GM18951 (cell line): ENCODE measurements around the gene NKAPD1.

Experiments used
- POLR2A ChIP-seq: IDR thresholded peaks from 4 replicates; pipeline ENCODE4 v1.6.1; 2011; ENCODE audit warnings: mild to moderate bottlenecking; ENCODE audit not compliant: insufficient read length, insufficient read depth; ENCODE audit errors: extremely low read depth
- in situ Hi-C: fragments of 300-500 bp; cut with MboI; formaldehyde crosslinking; loops from one replicate; pipeline ENCODE4 v1.12.0; 2022; ENCODE audit warnings: low sequenced_read_pairs, mixed read lengths, inconsistent platforms; ENCODE audit not compliant: unreplicated experiment

NKAPD1 gene

GRCh38 chr11:112103446-112103845, 29.3 kb downstream of the NKAPD1 start:
- in situ Hi-C loops, result no loop called here
- TF ChIP-seq POLR2A, result no peak

DNA sequence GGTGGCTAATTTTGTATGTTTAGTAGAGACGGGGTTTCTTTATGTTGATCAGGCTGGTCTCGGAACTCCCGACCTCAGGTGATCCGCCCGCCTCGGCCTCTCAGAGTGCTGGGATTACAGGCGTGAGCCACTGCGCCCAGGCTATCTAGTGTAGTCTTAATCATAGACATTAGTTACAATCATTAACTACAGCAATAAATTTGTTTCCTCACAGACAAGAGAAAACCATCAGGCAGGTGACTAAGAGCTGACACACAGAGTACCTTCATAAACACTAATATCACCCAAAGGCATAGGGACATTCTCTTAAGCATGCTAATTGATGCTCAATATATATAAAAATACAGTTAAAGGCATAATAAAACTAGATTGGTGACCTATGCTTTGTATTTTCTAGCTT, 32.0 kb downstream of the NKAPD1 start:
- in situ Hi-C loops, result no loop called here
- TF ChIP-seq POLR2A, result no peak

DNA sequence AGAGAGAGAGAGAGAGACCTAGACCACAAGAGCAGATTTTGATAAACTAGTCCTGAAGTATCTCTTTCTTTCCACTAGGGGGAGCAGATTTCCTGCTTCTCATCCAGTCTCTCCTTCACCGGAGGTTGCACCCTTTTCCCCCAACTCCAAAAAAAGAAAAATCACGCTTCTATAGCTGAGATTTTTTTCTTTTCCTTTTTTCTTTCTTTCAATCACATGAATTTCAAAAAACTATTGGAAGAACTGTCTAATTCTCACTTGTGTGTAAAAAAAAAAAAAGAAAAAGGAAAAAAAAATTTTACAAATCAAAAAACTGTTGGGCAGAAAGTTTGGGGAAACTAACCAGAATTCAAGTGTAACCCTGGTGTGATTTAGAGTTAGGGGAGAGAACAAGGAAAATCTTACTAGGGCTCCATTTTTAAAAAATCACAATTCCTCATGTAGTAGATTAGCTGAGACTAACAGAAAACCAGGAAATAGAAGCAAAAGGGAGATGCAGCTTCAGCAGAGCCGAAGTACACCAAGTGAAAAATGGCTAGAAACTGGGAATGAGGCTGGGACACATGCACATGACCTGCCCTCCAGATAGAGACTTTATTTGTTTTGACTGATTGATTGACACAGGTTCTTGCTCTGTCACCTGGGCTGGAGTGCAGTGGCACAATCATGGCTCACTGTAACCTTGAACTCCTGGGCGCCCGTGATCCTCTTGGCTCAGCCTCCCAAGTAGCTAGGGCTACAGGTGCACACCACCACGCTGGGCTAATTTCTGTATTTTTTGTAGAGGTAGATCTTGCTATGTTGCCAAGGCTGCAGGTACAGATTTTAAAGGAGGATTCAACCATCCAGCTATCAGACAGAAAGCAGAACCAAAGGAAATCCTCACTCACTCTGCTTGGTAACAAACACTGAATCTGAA, 39.7 kb downstream of the NKAPD1 start:
- no peak for TF ChIP-seq POLR2A
- in situ Hi-C loops, result no loop called here

DNA sequence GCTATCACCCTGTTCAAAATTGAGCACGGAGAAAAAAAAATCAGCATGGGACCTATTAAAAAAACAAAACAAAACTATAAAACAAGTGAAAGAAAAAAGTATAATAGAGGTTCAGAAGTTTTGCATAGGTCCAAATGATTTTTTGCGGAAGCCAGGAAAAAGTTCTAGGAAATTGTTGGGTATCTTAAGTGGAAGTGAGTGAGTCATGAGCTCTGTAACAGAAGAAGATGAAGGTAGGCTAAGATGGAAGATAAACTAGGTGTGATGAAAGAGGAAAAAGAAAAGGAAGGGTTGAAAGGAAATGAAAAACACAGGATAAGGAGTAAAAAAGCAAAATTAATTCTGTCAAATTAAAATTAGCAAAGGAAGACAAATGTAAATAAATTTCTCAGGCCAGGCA, 40.4 kb downstream of the NKAPD1 start:
- in situ Hi-C loops, result no loop called here
- TF ChIP-seq POLR2A, result no peak

- TF ChIP-seq POLR2A, result no peak
These were observed 41.3 kb downstream of the NKAPD1 start for GRCh38 chr11:112115386-112115785.

GRCh38 chr11:112118176-112118575, 44.1 kb downstream of the NKAPD1 start:
- no peak for TF ChIP-seq POLR2A
- in situ Hi-C loops, result no loop called here

More at GRCh38 chr11:112115386-112115785, 41.3 kb downstream of the NKAPD1 start:
- in situ Hi-C loops, result no loop called here

GRCh38 chr11:112121981-112122615, 48.0 kb downstream of the NKAPD1 start:
- TF ChIP-seq POLR2A, result no peak
- in situ Hi-C loops, result no loop called here

- no peak for TF ChIP-seq POLR2A
- in situ Hi-C loops, result no loop called here
These were observed 49.0 kb downstream of the NKAPD1 start for GRCh38 chr11:112123129-112123528.

DNA sequence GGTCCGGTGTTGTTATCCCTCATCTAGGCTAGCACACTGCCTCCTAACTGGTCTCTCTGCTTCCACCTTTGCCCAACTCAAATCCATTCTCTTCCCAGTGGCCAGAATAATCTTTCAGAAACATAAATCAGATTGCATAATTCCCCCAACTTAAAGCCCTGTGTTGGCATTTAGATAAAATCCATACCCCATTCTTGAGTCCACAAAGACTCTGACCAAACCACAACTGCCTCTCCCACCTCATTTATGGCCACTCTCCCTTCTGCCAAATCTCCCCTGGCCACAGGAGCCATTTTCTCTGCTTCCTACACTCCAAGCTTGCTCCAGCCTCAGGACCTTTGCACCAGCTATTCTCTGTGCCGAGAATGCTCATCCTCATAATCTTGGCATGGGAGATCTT, 53.0 kb downstream of the NKAPD1 start:
- in situ Hi-C loops, result no loop called here
- TF ChIP-seq POLR2A, result no peak

DNA sequence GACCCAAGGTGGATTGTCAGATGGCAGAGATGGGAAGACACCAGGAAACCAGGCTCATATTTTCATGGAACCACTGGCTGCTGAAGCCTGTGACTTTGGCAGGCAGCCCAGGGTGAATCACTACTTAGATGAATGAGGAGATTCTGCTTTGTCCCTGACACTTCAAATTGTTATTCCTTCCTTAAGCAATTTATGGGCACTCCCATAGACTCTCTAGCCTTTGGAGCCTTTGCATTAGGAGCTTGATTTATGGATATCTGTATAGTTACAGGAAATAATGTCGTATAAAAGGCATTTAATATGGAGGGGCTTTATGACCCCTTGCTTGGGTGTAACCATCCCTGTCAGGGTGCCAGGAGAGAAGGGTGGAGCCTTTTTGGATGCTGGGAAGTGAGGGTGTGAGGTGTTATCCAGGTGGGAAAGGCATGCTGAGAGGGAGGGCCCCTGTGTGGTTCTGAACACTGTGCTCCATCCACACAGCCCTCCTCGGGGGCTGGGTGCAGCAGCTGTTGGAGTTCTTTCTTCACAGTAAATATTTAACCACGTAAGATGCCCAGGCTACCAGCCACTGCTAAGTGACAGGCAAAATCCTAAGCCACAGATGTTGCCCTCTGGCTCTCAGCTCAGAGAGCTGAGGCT, 54.5 kb downstream of the NKAPD1 start:
- in situ Hi-C loops, result no loop called here
- TF ChIP-seq POLR2A, result no peak

DNA sequence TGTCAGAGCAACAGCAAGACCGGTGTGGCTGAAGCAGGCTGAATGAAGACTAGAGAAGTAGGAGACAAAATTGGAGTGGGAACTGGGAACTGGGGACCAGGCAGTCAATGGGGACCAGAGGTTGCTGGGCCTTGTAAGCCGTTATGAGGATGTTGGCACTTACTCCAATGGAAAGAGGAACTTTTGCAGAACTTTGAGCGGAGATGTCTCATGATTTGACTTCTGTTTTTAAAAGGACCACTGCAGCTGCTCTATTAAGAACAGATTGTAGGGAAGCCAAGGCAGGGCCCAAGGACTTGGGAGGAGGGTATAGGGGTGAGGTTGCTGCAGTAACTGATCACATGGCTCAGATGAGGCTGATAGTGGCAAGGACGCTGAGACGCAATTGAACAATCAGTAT, 55.6 kb downstream of the NKAPD1 start:
- in situ Hi-C loops, result no loop called here
- no peak for TF ChIP-seq POLR2A

DNA sequence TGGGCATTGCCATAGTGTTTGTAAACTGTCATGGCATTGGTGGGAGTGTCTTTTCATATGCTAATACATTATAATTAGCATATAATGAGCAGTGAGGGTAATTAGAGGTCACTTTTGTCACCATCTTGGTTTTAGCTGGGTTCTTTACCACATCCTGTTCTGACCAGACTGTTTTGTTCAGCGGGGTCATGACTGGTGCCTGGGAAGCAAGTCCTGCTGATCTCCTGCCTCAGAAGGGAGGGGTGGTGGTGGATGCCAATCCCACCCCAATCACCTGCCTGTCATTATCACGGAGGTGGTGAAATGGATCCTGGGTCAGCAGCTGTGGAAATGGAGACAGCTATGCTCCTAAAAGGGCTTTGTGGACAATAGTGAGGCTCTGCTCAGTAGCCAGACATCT, 58.6 kb downstream of the NKAPD1 start:
- in situ Hi-C loops, result no loop called here
- no peak for TF ChIP-seq POLR2A

DNA sequence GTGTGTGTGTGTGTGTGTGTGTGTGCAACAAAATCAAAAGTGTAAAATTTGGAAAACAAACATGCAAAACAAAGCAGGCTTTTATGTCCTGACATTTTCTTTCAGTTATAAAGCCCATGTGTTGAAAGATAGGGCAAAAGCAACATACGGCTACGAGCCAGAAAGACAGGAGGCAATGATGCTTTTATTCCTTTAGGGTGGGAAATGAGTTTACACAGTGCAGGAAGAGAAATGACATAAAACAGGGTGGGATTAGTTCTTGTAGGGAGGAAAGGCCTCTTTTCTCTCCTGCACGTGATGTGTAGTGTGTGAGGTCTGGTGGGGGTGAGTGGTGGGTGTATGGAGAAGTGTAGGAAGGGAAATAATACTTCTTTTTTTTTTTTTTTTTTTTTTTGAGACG, 60.4 kb downstream of the NKAPD1 start:
- TF ChIP-seq POLR2A, result no peak
- in situ Hi-C loops, result no loop called here
